Measurements from ENCODE around the gene DTWD1. TPM values are rescaled to one million over a fixed set of nuclear protein-coding genes. Genes with fewer than 3 reads are reported as not detected.
"Not testable (repeated sequence)": the region's sequence is repeated elsewhere in the genome, so short reads cannot be mapped to it uniquely, and the experiment has no call there.

Gene DTWD1
- total and polyA plus RNA-seq, 3 experiments from 2014 or later: 23.1 to 25.1 (median 24.1) TPM

GRCh38 chr15:49649987-49650386 is 29.1 kb downstream of the DTWD1 start:
- Histone ChIP-seq H3K4me3 (ENCODE audit: low read length) (no peak overlapping the region), H3K4me1 (ENCODE audit: insufficient read depth, low read length) (no peaks in the 10 kb centered on the region), H3K36me3 (ENCODE audit: insufficient read depth, low read length) (no peaks in the 10 kb centered on the region), H3K9me3 (ENCODE audit: low read length) (peaks cover 15% of the 10 kb centered on the region), H3K27me3 (ENCODE audit: insufficient read depth, low read length, poor library complexity, severe bottlenecking) (no peaks in the 10 kb centered on the region), H3K27ac (ENCODE audit: low read depth, low read length) (no peak overlapping the region)
- DNase-seq: no peak
- CTCF ChIA-PET: no interaction called here
- POLR2A ChIA-PET: no interaction called here
- peaks cover 20 to 33% (median 25%) of the 10 kb centered on the region in 5 donors for H3K9me3 Mint-ChIP-seq
- peak overlapping the region in 1 of 8 donors; percentile 43 for H3K27ac Mint-ChIP-seq
- H3K27me3 Mint-ChIP-seq: peaks cover 0 to 4% of the 10 kb centered on the region in 2 donors
- no peak overlapping the region for H3K4me3 Mint-ChIP-seq
- no peaks in the 10 kb centered on the region for H3K4me1 Mint-ChIP-seq
- peaks cover 0 to 4% (median 0%) of the 10 kb centered on the region in 3 donors for H3K36me3 Mint-ChIP-seq

- no peak overlapping the region for H3K27ac ChIP-seq (ENCODE audit: low read depth, low read length)
- peaks cover 0 to 4% (median 0%) of the 10 kb centered on the region in 3 donors for H3K36me3 Mint-ChIP-seq
- H3K36me3 ChIP-seq (ENCODE audit: insufficient read depth, low read length): no peaks in the 10 kb centered on the region
- H3K4me1 Mint-ChIP-seq: no peaks in the 10 kb centered on the region
- H3K9me3 Mint-ChIP-seq: peaks cover 24 to 33% (median 25%) of the 10 kb centered on the region in 5 donors
- H3K4me3 Mint-ChIP-seq: no peak overlapping the region
- no peak overlapping the region for H3K4me3 ChIP-seq (ENCODE audit: low read length)
- peaks cover 15% of the 10 kb centered on the region for H3K9me3 ChIP-seq (ENCODE audit: low read length)
- no peaks in the 10 kb centered on the region for H3K4me1 ChIP-seq (ENCODE audit: insufficient read depth, low read length)
- no peak for DNase-seq
- CTCF ChIA-PET: no interaction called here
- H3K27ac Mint-ChIP-seq: no peak overlapping the region
- peaks cover 0 to 4% of the 10 kb centered on the region in 2 donors for H3K27me3 Mint-ChIP-seq
- POLR2A ChIA-PET: no interaction called here
- no peaks in the 10 kb centered on the region for H3K27me3 ChIP-seq (ENCODE audit: insufficient read depth, low read length, poor library complexity, severe bottlenecking)
These were observed 29.8 kb downstream of the DTWD1 start for GRCh38 chr15:49650676-49651075.

- Mint-ChIP-seq H3K9me3 (peaks cover 25 to 34% (median 32%) of the 10 kb centered on the region in 5 donors), H3K4me1 (no peaks in the 10 kb centered on the region), H3K27ac (no peak overlapping the region), H3K36me3 (peaks cover 0 to 4% (median 0%) of the 10 kb centered on the region in 3 donors), H3K27me3 (peaks cover 0 to 9% of the 10 kb centered on the region in 2 donors), H3K4me3 (no peak overlapping the region)
- no peak overlapping the region for H3K27ac ChIP-seq (ENCODE audit: low read depth, low read length)
- H3K36me3 ChIP-seq (ENCODE audit: insufficient read depth, low read length): no peaks in the 10 kb centered on the region
- peaks cover 15% of the 10 kb centered on the region for H3K9me3 ChIP-seq (ENCODE audit: low read length)
- H3K27me3 ChIP-seq (ENCODE audit: insufficient read depth, low read length, poor library complexity, severe bottlenecking): no peaks in the 10 kb centered on the region
- ChIA-PET CTCF (no interaction called here), POLR2A (no interaction called here)
- no peaks in the 10 kb centered on the region for H3K4me1 ChIP-seq (ENCODE audit: insufficient read depth, low read length)
- DNase-seq: no peak
- no peak overlapping the region for H3K4me3 ChIP-seq (ENCODE audit: low read length)
These were observed 32.1 kb downstream of the DTWD1 start for GRCh38 chr15:49652922-49653321.

- POLR2A ChIA-PET: no interaction called here
- H3K27ac Mint-ChIP-seq: no peak overlapping the region
- H3K4me1 Mint-ChIP-seq: no peaks in the 10 kb centered on the region
These were observed 35.9 kb downstream of the DTWD1 start for GRCh38 chr15:49656734-49657133.

GRCh38 chr15:49664716-49665115 is 43.9 kb downstream of the DTWD1 start:
- no peaks in the 10 kb centered on the region for H3K4me1 ChIP-seq (ENCODE audit: insufficient read depth, low read length)
- Mint-ChIP-seq H3K9me3 (no peaks in the 10 kb centered on the region), H3K4me3 (no peak overlapping the region), H3K27ac (no peak overlapping the region), H3K27me3 (peaks cover 3 to 30% of the 10 kb centered on the region in 2 donors), H3K4me1 (no peaks in the 10 kb centered on the region), H3K36me3 (no peaks in the 10 kb centered on the region)
- no peak overlapping the region for H3K27ac ChIP-seq (ENCODE audit: low read depth, low read length)
- ChIA-PET POLR2A (no interaction called here), CTCF (no interaction called here)
- no peaks in the 10 kb centered on the region for H3K9me3 ChIP-seq (ENCODE audit: low read length)
- no peak overlapping the region for H3K4me3 ChIP-seq (ENCODE audit: low read length)
- no peak for DNase-seq
- no peaks in the 10 kb centered on the region for H3K36me3 ChIP-seq (ENCODE audit: insufficient read depth, low read length)
- H3K27me3 ChIP-seq (ENCODE audit: insufficient read depth, low read length, poor library complexity, severe bottlenecking): peaks cover 3% of the 10 kb centered on the region

More at GRCh38 chr15:49656734-49657133, 35.9 kb downstream of the DTWD1 start:
- peaks cover 0 to 3% (median 0%) of the 10 kb centered on the region in 3 donors for H3K36me3 Mint-ChIP-seq
- DNase-seq: no peak
- CTCF ChIA-PET: no interaction called here
- Histone ChIP-seq H3K27ac (ENCODE audit: low read depth, low read length) (no peak overlapping the region), H3K4me1 (ENCODE audit: insufficient read depth, low read length) (no peaks in the 10 kb centered on the region), H3K36me3 (ENCODE audit: insufficient read depth, low read length) (no peaks in the 10 kb centered on the region), H3K9me3 (ENCODE audit: low read length) (peaks cover 15% of the 10 kb centered on the region), H3K27me3 (ENCODE audit: insufficient read depth, low read length, poor library complexity, severe bottlenecking) (peaks cover 3% of the 10 kb centered on the region), H3K4me3 (ENCODE audit: low read length) (no peak overlapping the region)
- peaks cover 25 to 36% (median 32%) of the 10 kb centered on the region in 5 donors for H3K9me3 Mint-ChIP-seq
- H3K4me3 Mint-ChIP-seq: no peak overlapping the region
- peaks cover 9 to 31% of the 10 kb centered on the region in 2 donors for H3K27me3 Mint-ChIP-seq

- H3K9me3 ChIP-seq (ENCODE audit: low read length); H3K36me3 ChIP-seq (ENCODE audit: insufficient read depth, low read length); H3K9me3 Mint-ChIP-seq; CTCF ChIA-PET; H3K4me3 Mint-ChIP-seq; H3K36me3 Mint-ChIP-seq; H3K27ac ChIP-seq (ENCODE audit: low read depth, low read length); H3K4me1 ChIP-seq (ENCODE audit: insufficient read depth, low read length); DNase-seq; H3K27me3 ChIP-seq (ENCODE audit: insufficient read depth, low read length, poor library complexity, severe bottlenecking); POLR2A ChIA-PET; H3K4me3 ChIP-seq (ENCODE audit: low read length); H3K27ac Mint-ChIP-seq; H3K4me1 Mint-ChIP-seq: not testable (repeated sequence)
- peaks cover 0 to 17% of the 10 kb centered on the region in 2 donors for H3K27me3 Mint-ChIP-seq
These were observed 45.6 kb downstream of the DTWD1 start for GRCh38 chr15:49666486-49666885.

GRCh38 chr15:49669288-49669687 is 48.4 kb downstream of the DTWD1 start:
- H3K27me3 ChIP-seq (ENCODE audit: insufficient read depth, low read length, poor library complexity, severe bottlenecking): no peaks in the 10 kb centered on the region
- no peak for DNase-seq
- no peak overlapping the region for H3K4me3 Mint-ChIP-seq
- H3K36me3 Mint-ChIP-seq: no peaks in the 10 kb centered on the region
- H3K4me1 ChIP-seq (ENCODE audit: insufficient read depth, low read length): no peaks in the 10 kb centered on the region
- no peaks in the 10 kb centered on the region for H3K9me3 Mint-ChIP-seq
- peaks cover 0 to 12% of the 10 kb centered on the region in 2 donors for H3K27me3 Mint-ChIP-seq
- H3K36me3 ChIP-seq (ENCODE audit: insufficient read depth, low read length): no peaks in the 10 kb centered on the region
- no peaks in the 10 kb centered on the region for H3K4me1 Mint-ChIP-seq
- no peak overlapping the region for H3K27ac Mint-ChIP-seq
- no peak overlapping the region for H3K27ac ChIP-seq (ENCODE audit: low read depth, low read length)
- no peak overlapping the region for H3K4me3 ChIP-seq (ENCODE audit: low read length)
- ChIA-PET POLR2A (no interaction called here), CTCF (no interaction called here)
- H3K9me3 ChIP-seq (ENCODE audit: low read length): no peaks in the 10 kb centered on the region

- DNase-seq: no peak
- Mint-ChIP-seq H3K27ac (no peak overlapping the region), H3K9me3 (peaks cover 0 to 1% (median 0%) of the 10 kb centered on the region in 5 donors), H3K4me1 (no peaks in the 10 kb centered on the region), H3K4me3 (no peak overlapping the region), H3K36me3 (no peaks in the 10 kb centered on the region), H3K27me3 (peaks cover 0 to 37% of the 10 kb centered on the region in 2 donors)
- CTCF ChIA-PET: no interaction called here
- H3K36me3 ChIP-seq (ENCODE audit: insufficient read depth, low read length): no peaks in the 10 kb centered on the region
- POLR2A ChIA-PET: no interaction called here
- H3K27ac ChIP-seq (ENCODE audit: low read depth, low read length): no peak overlapping the region
- H3K27me3 ChIP-seq (ENCODE audit: insufficient read depth, low read length, poor library complexity, severe bottlenecking): no peaks in the 10 kb centered on the region
- no peaks in the 10 kb centered on the region for H3K9me3 ChIP-seq (ENCODE audit: low read length)
- no peaks in the 10 kb centered on the region for H3K4me1 ChIP-seq (ENCODE audit: insufficient read depth, low read length)
- no peak overlapping the region for H3K4me3 ChIP-seq (ENCODE audit: low read length)
These were observed 53.0 kb downstream of the DTWD1 start for GRCh38 chr15:49673861-49674260.

- no peaks in the 10 kb centered on the region for H3K27me3 ChIP-seq (ENCODE audit: insufficient read depth, low read length, poor library complexity, severe bottlenecking)
- H3K4me1 ChIP-seq (ENCODE audit: insufficient read depth, low read length): no peaks in the 10 kb centered on the region
- Mint-ChIP-seq H3K27ac (no peak overlapping the region), H3K4me3 (no peak overlapping the region), H3K27me3 (peaks cover 0 to 40% of the 10 kb centered on the region in 2 donors), H3K4me1 (no peaks in the 10 kb centered on the region), H3K36me3 (no peaks in the 10 kb centered on the region), H3K9me3 (peaks cover 0 to 1% (median 0%) of the 10 kb centered on the region in 5 donors)
- no peaks in the 10 kb centered on the region for H3K9me3 ChIP-seq (ENCODE audit: low read length)
- no peak overlapping the region for H3K4me3 ChIP-seq (ENCODE audit: low read length)
- H3K36me3 ChIP-seq (ENCODE audit: insufficient read depth, low read length): no peaks in the 10 kb centered on the region
- ChIA-PET CTCF (no interaction called here), POLR2A (no interaction called here)
- H3K27ac ChIP-seq (ENCODE audit: low read depth, low read length): no peak overlapping the region
- DNase-seq: no peak
These were observed 53.5 kb downstream of the DTWD1 start for GRCh38 chr15:49674370-49674769.
